Suprapubic skin (tissue), 4 donors: ENCODE data around the gene NFATC3. TPM values are rescaled to one million over a fixed set of nuclear protein-coding genes. Genes with fewer than 3 reads are reported as not detected.

Experiments
- DNase-seq, 2 donors: peaks; one replicate each; pipeline ENCODE4 v3.0.0-alpha.2; 2019; ENCODE audit warnings: low spot score in 2 of 2
- H3K27ac ChIP-seq: fragments of 200-600 bp; sonication (generic); one replicate; pipeline ENCODE4 v1.5.1; 2019
- H3K27me3 ChIP-seq: fragments of 200-600 bp; sonication (generic); one replicate; pipeline ENCODE4 v1.5.1; 2019
- H3K36me3 ChIP-seq: fragments of 200-600 bp; sonication (generic); one replicate; pipeline ENCODE4 v1.5.1; 2019
- H3K4me1 ChIP-seq: fragments of 200-600 bp; sonication (generic); one replicate; pipeline ENCODE4 v1.5.1; 2019
- H3K4me3 ChIP-seq: fragments of 200-600 bp; sonication (generic); one replicate; pipeline ENCODE4 v1.5.1; 2019; ENCODE audit warnings: mild to moderate bottlenecking
- H3K9me3 ChIP-seq: fragments of 200-600 bp; sonication (generic); one replicate; pipeline ENCODE4 v1.5.1; 2019
- EP300 ChIP-seq: sonication (generic); formaldehyde crosslinking; IDR thresholded peaks from one replicate; pipeline ENCODE4 v1.6.1; 2017; ENCODE audit warnings: antibody characterized with exemption
- POLR2A ChIP-seq, 2 donors: fragments of 450-650 bp; IDR thresholded peaks; one replicate each; pipeline ENCODE4 v1.6.1; 2017; ENCODE audit warnings: antibody characterized with exemption in 2 of 2, mild to moderate bottlenecking in 2 of 2, moderate library complexity in 2 of 2
- POLR2AphosphoS5 ChIP-seq, 3 donors: sonication (generic); formaldehyde crosslinking; IDR thresholded peaks; one replicate each; pipeline ENCODE4 v1.6.1; 2017; ENCODE audit warnings: antibody characterized with exemption in 3 of 3
- WGBS: methylation state at CpG from one replicate; pipeline ENCODE4 v1.1.5; 2018; 5-methylcytosine and 5-hydroxymethylcytosine counted together
- total RNA-seq, 4 donors: library from RNA; depleted of rRNA; stranded (reverse); fragments of >200 nt; gene quantifications; one replicate each; pipeline ENCODE4 v1.1.0, GENCODE V29; 2016
- TF ChIP-seq, protein P1 (sequence below), 2 donors: fragments of 200-600 bp in 1 of 2; fragments of 450-650 bp in 1 of 2; sonication (generic) in 1 of 2; IDR thresholded peaks; one replicate each; pipeline ENCODE4 v1.5.1; 2016 to 2019; ENCODE audit warnings: antibody characterized with exemption in 2 of 2, mild to moderate bottlenecking in 1 of 2, moderate library complexity in 1 of 2

The NFATC3 gene
- total RNA-seq, 4 donors from 2014 or later: 32.7 to 58.1 (median 36.9) TPM

DNA sequence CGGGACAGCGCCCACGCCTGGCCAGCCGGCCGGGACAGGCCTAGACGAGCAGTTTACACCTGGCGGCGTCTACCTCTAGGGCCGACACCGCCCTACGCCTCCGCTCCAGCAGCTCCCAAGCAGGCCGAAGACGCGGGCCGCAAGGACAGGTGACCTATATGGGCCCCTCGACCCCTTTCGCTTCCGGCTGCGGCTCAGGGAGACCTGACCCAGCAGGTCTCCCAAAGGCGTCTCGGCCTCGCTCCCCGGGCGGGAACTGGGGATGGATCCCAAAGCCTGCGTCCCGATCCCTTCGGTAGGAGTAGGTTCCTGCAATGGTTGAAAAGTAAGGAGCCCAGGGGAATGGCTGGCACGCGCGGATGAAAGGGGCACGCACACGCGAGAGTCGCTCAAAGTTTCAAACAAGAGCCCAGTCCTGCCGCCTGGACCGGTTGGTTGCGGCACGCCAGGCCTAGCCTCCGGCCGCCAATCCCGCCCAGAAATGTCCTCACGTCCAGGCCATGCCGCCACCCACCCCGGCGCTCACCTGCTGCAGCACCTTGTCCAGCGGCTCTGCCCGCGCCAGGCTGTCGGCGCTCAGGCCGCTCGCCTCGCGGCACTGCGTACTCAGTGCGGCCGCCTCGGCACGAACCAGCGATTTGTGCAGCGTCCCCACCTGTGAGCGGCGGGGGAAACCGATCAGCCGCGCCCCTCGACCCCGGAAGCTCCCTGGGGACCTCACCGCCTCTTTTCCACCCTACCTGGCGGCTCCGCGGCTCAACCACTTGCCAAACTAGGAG, 150.1 kb downstream of the NFATC3 start:
- Histone ChIP-seq H3K27me3 (no peaks in the 10 kb centered on the region), H3K4me1 (peaks cover 61% of the 10 kb centered on the region), H3K9me3 (no peaks in the 10 kb centered on the region), H3K36me3 (peaks cover 19% of the 10 kb centered on the region), H3K27ac (peak overlapping the region; percentile 96), H3K4me3 (peak overlapping the region; percentile 54)
- DNase-seq: peak in 1 of 2 donors; percentile 82
- TF ChIP-seq POLR2AphosphoS5 (IDR thresholded peaks at IDR 0.05) (no peak), POLR2A (IDR thresholded peaks at IDR 0.05) (no peak), EP300 (no peak)
- TF ChIP-seq, protein P1, sequence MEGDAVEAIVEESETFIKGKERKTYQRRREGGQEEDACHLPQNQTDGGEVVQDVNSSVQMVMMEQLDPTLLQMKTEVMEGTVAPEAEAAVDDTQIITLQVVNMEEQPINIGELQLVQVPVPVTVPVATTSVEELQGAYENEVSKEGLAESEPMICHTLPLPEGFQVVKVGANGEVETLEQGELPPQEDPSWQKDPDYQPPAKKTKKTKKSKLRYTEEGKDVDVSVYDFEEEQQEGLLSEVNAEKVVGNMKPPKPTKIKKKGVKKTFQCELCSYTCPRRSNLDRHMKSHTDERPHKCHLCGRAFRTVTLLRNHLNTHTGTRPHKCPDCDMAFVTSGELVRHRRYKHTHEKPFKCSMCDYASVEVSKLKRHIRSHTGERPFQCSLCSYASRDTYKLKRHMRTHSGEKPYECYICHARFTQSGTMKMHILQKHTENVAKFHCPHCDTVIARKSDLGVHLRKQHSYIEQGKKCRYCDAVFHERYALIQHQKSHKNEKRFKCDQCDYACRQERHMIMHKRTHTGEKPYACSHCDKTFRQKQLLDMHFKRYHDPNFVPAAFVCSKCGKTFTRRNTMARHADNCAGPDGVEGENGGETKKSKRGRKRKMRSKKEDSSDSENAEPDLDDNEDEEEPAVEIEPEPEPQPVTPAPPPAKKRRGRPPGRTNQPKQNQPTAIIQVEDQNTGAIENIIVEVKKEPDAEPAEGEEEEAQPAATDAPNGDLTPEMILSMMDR (IDR thresholded peaks at IDR 0.05): no peak
- WGBS: 31% methylated on average over 32 of the region's 73 CpGs

DNA sequence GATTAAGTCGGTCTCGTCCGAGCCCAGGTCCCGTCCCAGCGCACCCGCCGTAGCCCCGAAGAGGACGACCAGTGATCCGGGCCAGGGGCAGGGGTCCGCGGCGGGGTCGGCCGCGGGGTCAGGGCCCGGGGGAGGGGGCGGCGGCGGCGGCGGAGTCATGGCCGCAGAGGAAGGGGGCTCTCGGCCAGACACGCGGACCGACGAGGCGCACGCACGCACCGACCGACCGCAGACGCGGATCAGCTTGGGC, 150.6 kb downstream of the NFATC3 start, which contains the start of gene ESRP2:
Gene ESRP2, minus strand, starts transcription at position 241 of the 250 bp plus-strand sequence. Its CDS starts 82 bp downstream, at position 159.
- no CpG with 5 or more reads among the region's 36 CpGs for WGBS
- peak within 1 kb of the TSS; percentile 54 for H3K4me3 ChIP-seq
- no peaks in the 10 kb centered on the region for H3K9me3 ChIP-seq
- H3K36me3 ChIP-seq: peaks cover 15% of the 10 kb centered on the region
- peak within 1 kb of the TSS; percentile 96 for H3K27ac ChIP-seq
- DNase-seq: no peak
- TF ChIP-seq, protein P1 (IDR thresholded peaks at IDR 0.05): no peak
- H3K4me1 ChIP-seq: peaks cover 61% of the 10 kb centered on the region
- H3K27me3 ChIP-seq: no peaks in the 10 kb centered on the region

DNA sequence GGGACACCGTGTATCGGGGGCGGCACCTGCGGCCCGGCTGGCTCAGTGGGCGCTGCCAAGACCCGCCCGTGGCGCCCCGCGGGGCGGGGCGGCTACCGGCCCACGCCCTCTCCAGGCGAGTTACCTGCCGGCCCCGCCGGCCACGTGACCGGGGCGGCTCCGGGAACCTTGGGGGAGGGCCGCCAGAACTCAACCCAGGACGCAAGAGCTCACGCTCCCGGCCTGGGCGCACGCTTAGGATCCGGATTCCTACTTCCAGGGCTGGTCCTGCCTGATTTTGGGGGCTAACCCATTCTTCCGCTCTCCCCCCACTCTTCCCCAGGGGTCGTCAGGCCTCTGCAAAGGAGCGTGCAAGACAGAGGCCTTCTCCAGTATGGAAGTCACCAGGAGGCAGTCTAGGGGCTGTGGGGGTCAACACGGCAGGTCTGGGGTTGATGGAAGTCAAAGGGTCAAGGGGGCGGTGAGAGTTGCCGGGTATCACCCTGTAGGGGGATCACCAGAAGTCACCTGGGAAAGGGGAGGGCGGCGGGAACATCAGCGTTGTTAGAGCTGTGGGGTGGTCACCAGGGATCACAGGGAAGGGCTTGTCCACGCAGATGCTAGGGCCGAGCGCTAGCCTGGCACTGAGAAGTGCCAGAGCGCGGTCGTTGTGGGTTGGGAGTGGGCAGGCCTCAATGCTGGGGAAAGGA, 151.1 kb downstream of the NFATC3 start:
- peak in 1 of 2 donors; percentile 22 for TF ChIP-seq POLR2A (IDR thresholded peaks at IDR 0.05)
- no peak for TF ChIP-seq POLR2AphosphoS5 (IDR thresholded peaks at IDR 0.05)
- 49% methylated on average over 14 of the region's 45 CpGs for WGBS
- peak overlapping the region; percentile 54 for H3K4me3 ChIP-seq
- peak overlapping the region; percentile 96 for H3K27ac ChIP-seq
- no peaks in the 10 kb centered on the region for H3K9me3 ChIP-seq
- DNase-seq: peak; percentile 83 to 84
- peaks cover 61% of the 10 kb centered on the region for H3K4me1 ChIP-seq
- H3K36me3 ChIP-seq: peaks cover 10% of the 10 kb centered on the region
- no peaks in the 10 kb centered on the region for H3K27me3 ChIP-seq

DNA sequence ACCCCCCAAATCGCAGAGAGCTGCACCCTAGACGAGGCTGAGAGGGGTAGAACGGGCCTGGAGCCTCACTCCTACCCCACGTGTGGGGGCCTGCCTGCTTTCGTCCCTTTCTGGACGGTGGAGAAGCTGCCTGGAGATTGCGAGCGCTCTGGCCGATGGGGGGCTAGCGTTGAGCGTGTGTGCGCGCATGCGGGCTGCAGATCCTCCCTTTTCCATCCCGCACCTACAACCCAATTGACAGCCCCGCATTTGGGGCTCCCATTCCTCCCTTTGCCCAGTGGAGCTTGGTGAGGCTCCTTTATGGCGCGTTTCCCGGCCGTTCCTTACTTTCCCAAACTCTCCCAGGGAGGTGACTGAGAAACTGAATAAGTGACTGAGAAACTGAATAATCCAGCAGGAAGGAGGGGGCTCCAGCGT, 151.7 kb downstream of the NFATC3 start:
- H3K4me1 ChIP-seq: peaks cover 61% of the 10 kb centered on the region
- H3K27me3 ChIP-seq: no peaks in the 10 kb centered on the region
- WGBS: 17% methylated on average over 13 of the region's 21 CpGs
- TF ChIP-seq, protein P1 (IDR thresholded peaks at IDR 0.05): no peak
- no peak for TF ChIP-seq POLR2A (IDR thresholded peaks at IDR 0.05)
- TF ChIP-seq POLR2AphosphoS5 (IDR thresholded peaks at IDR 0.05): no peak
- no peak for TF ChIP-seq EP300
- peak overlapping the region; percentile 96 for H3K27ac ChIP-seq
- H3K4me3 ChIP-seq: peak overlapping the region; percentile 54
- peaks cover 5% of the 10 kb centered on the region for H3K36me3 ChIP-seq
- H3K9me3 ChIP-seq: no peaks in the 10 kb centered on the region
- DNase-seq: no peak

DNA sequence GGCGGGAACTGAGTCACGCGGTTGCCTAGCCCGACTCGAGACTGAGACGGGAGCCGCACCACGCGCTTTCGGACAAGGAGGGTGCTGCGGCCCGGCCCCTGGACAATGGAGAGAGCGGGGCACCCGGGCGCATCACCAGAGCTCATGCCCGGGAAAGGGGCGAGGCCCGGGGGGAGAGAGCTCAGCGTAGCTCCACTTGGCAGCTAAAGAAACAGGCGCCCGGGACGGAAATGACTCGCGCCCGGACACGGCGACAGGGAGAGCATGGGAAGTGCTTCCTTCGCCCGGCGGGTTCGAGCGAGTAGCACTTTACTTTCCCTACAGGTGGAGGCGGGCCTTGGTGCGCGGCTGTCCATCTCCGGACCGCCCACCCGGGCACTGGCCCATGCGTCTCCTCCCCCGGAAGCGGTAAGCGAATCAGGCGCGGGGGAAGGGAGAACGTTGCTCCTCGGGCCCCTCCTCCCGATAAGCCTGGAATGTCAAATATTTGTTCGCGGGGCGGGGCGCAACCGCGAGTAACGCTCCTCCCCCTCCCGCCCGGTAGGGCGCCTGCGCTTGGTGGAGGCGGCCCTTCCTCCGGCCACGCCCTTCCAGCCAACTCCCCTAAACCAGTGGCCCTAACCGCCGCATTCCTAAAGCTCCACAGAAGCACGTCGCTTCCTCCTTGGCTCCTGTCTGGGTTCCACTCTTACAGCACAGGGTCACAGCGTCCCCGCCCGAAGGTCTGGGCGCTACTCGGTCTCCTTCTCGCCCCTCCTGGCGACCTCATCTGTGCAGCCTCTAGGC, 152.3 kb downstream of the NFATC3 start:
- H3K4me1 ChIP-seq: peaks cover 60% of the 10 kb centered on the region
- peak; percentile 98 to 99 for DNase-seq
- TF ChIP-seq, protein P1 (IDR thresholded peaks at IDR 0.05): no peak
- peak in 2 of 3 donors; percentile 79 to 85 for TF ChIP-seq POLR2AphosphoS5 (IDR thresholded peaks at IDR 0.05)
- peak; percentile 53 to 56 for TF ChIP-seq POLR2A (IDR thresholded peaks at IDR 0.05)
- peak overlapping the region; percentile 54 for H3K4me3 ChIP-seq
- no peaks in the 10 kb centered on the region for H3K27me3 ChIP-seq
- H3K9me3 ChIP-seq: no peaks in the 10 kb centered on the region
- H3K36me3 ChIP-seq: no peaks in the 10 kb centered on the region
- WGBS: 0% methylated on average over 39 of the region's 72 CpGs
- peak overlapping the region; percentile 96 for H3K27ac ChIP-seq
